H9 (cell line): Measurements from ENCODE around the gene DLX5. TPM values are rescaled to one million over a fixed set of nuclear protein-coding genes. Genes with fewer than 3 reads are reported as not detected.

ENCODE experiments used
- DNase-seq: peaks from one replicate; pipeline ENCODE4 v3.0.0-alpha.2; 2017
- H2AFZ ChIP-seq: one replicate; pipeline ENCODE4 v1.6.1; 2013; ENCODE audit warnings: mild to moderate bottlenecking, low read length, control low read depth, moderate library complexity
- H2AK5ac ChIP-seq: 2 replicates; pipeline ENCODE4 v1.6.1; 2013; ENCODE audit warnings: low read length, control low read depth, mixed read lengths; ENCODE audit not compliant: insufficient read length
- H2BK120ac ChIP-seq: one replicate; pipeline ENCODE4 v1.6.1; 2013; ENCODE audit warnings: low read depth, mild to moderate bottlenecking, low read length, control low read depth, inconsistent platforms; ENCODE audit not compliant: poor library complexity, severe bottlenecking
- H2BK12ac ChIP-seq: 2 replicates; pipeline ENCODE4 v1.6.1; 2013; ENCODE audit warnings: low read length, control low read depth, mixed read lengths, low read depth; ENCODE audit not compliant: insufficient read length
- H2BK15ac ChIP-seq: 2 replicates; pipeline ENCODE4 v1.6.1; 2013; ENCODE audit warnings: low read depth, low read length, control low read depth
- H2BK20ac ChIP-seq: one replicate; pipeline ENCODE4 v1.6.1; 2013; ENCODE audit warnings: low read depth, mild to moderate bottlenecking, low read length, control low read depth, inconsistent platforms; ENCODE audit not compliant: poor library complexity, severe bottlenecking
- H2BK5ac ChIP-seq: 2 replicates; pipeline ENCODE4 v1.6.1; 2013; ENCODE audit warnings: low read length, control low read depth, mixed read lengths; ENCODE audit not compliant: insufficient read length
- H3K14ac ChIP-seq: 2 replicates; pipeline ENCODE4 v1.6.1; 2013; ENCODE audit warnings: low read length, control low read depth; ENCODE audit not compliant: insufficient read depth
- H3K18ac ChIP-seq: 2 replicates; pipeline ENCODE4 v1.6.1; 2013; ENCODE audit warnings: low read depth, mild to moderate bottlenecking, mixed read lengths, low read length, control low read depth; ENCODE audit not compliant: insufficient read length
- H3K23ac ChIP-seq: 2 replicates; pipeline ENCODE4 v1.6.1; 2013; ENCODE audit warnings: low read length, control low read depth, mixed read lengths, low read depth; ENCODE audit not compliant: insufficient read length
- H3K23me2 ChIP-seq: 2 replicates; pipeline ENCODE4 v1.6.1; 2013; ENCODE audit warnings: low read depth, mild to moderate bottlenecking, mixed read lengths, low read length, control low read depth; ENCODE audit not compliant: insufficient read length, poor library complexity, severe bottlenecking
- H3K27ac ChIP-seq: 2 replicates; pipeline ENCODE4 v1.5.1; 2013; ENCODE audit warnings: low read length, control low read depth, mixed read lengths, low read depth; ENCODE audit not compliant: insufficient read length
- H3K27me3 ChIP-seq: 2 replicates; pipeline ENCODE4 v1.6.1; 2013; ENCODE audit warnings: low read length, control low read depth, inconsistent platforms; ENCODE audit not compliant: insufficient read depth
- H3K4ac ChIP-seq: 2 replicates; pipeline ENCODE4 v1.6.1; 2013; ENCODE audit warnings: low read depth, mild to moderate bottlenecking, control low read depth, inconsistent platforms, low read length, moderate library complexity
- H3K4me1 ChIP-seq: 2 replicates; pipeline ENCODE4 v1.6.1; 2013; ENCODE audit warnings: low read length, control low read depth, inconsistent platforms; ENCODE audit not compliant: insufficient read depth
- H3K4me2 ChIP-seq: 2 replicates; pipeline ENCODE4 v1.6.1; 2013; ENCODE audit warnings: low read length, control low read depth, mixed read lengths; ENCODE audit not compliant: insufficient read length, insufficient read depth
- H3K56ac ChIP-seq: 2 replicates; pipeline ENCODE4 v1.6.1; 2013; ENCODE audit warnings: low read depth, mild to moderate bottlenecking, mixed read lengths, low read length, control low read depth; ENCODE audit not compliant: insufficient read length
- H3K79me1 ChIP-seq: 2 replicates; pipeline ENCODE4 v1.6.1; 2013; ENCODE audit warnings: low read depth, mild to moderate bottlenecking, moderate library complexity, low read length, control low read depth, inconsistent platforms; ENCODE audit not compliant: insufficient read depth, poor library complexity, severe bottlenecking
- H3K79me2 ChIP-seq: 2 replicates; pipeline ENCODE4 v1.6.1; 2013; ENCODE audit warnings: low read length, control low read depth, inconsistent platforms; ENCODE audit not compliant: insufficient read depth
- H3K9ac ChIP-seq: 2 replicates; pipeline ENCODE4 v1.6.1; 2013; ENCODE audit warnings: low read length, control low read depth, mixed read lengths; ENCODE audit not compliant: insufficient read length; ENCODE audit errors: extremely low read depth
- H3K9me3 ChIP-seq: one replicate; pipeline ENCODE4 v1.6.1; 2013; ENCODE audit warnings: low read depth, low read length, inconsistent platforms; ENCODE audit not compliant: control insufficient read depth
- H3T11ph ChIP-seq: one replicate; pipeline ENCODE4 v1.6.1; 2013; ENCODE audit warnings: mild to moderate bottlenecking, low read length, control low read depth, inconsistent platforms
- H4K20me1 ChIP-seq: one replicate; pipeline ENCODE4 v1.6.1; 2013; ENCODE audit not compliant: control insufficient read depth, insufficient read length, insufficient read depth
- H4K5ac ChIP-seq: 2 replicates; pipeline ENCODE4 v1.6.1; 2013; ENCODE audit warnings: low read depth, mild to moderate bottlenecking, mixed read lengths, low read length, control low read depth; ENCODE audit not compliant: insufficient read length
- H4K8ac ChIP-seq: replicated peaks from 2 replicates; pipeline ENCODE4 v1.6.1; 2013; ENCODE audit warnings: low read length, control low read depth, mixed read lengths, low read depth; ENCODE audit not compliant: insufficient read length
- H4K91ac ChIP-seq: 2 replicates; pipeline ENCODE4 v1.6.1; 2013; ENCODE audit warnings: low read depth, mild to moderate bottlenecking, moderate library complexity, mixed read lengths, low read length, control low read depth; ENCODE audit not compliant: insufficient read length
- H3K27ac Mint-ChIP-seq, 3 experiments: 2 replicates in 2 of 3; 3 replicates in 1 of 3; pipeline ENCODE4 v1.8.0; 2020 to 2021; ENCODE audit warnings: mixed read lengths in 3 of 3, mild to moderate bottlenecking in 1 of 3, moderate library complexity in 1 of 3
- H3K27me3 Mint-ChIP-seq: 2 replicates; pipeline ENCODE4 v1.8.0; 2021; ENCODE audit warnings: low read depth, mild to moderate bottlenecking, moderate library complexity, mixed read lengths
- H3K36me3 Mint-ChIP-seq, 3 experiments: 2 replicates in 2 of 3; 3 replicates in 1 of 3; pipeline ENCODE4 v1.8.0; 2020 to 2021; ENCODE audit warnings: low read depth in 3 of 3, mixed read lengths in 3 of 3; ENCODE audit not compliant: insufficient read depth in 1 of 3
- H3K4me1 Mint-ChIP-seq, 2 experiments: 2 replicates each; pipeline ENCODE4 v1.8.0; 2020; ENCODE audit warnings: mixed read lengths in 2 of 2
- H3K4me3 Mint-ChIP-seq, 2 experiments: 2 replicates in 1 of 2; 3 replicates in 1 of 2; pipeline ENCODE4 v1.8.0; 2020 to 2021; ENCODE audit warnings: mild to moderate bottlenecking in 2 of 2, mixed read lengths in 2 of 2, moderate library complexity in 1 of 2
- H3K9me3 Mint-ChIP-seq, 2 experiments: 2 replicates in 1 of 2; 3 replicates in 1 of 2; pipeline ENCODE4 v1.8.0; 2020; ENCODE audit warnings: mild to moderate bottlenecking in 2 of 2, mixed read lengths in 2 of 2, moderate library complexity in 1 of 2
- WGBS: extraction: QIAGEN DNeasy Blood & Tissue Kit; methylation state at CpG from one replicate; pipeline ENCODE4 v1.1.7; 2013; ENCODE audit warnings: missing lambda C conversion rate, low lambda C conversion rate, mixed read lengths; ENCODE audit not compliant: insufficient read length; ENCODE audit errors: extremely low coverage; 5-methylcytosine and 5-hydroxymethylcytosine counted together
- total RNA-seq: library from RNA; stranded (reverse); gene quantifications from 2 replicates; pipeline ENCODE4 v1.2.1, GENCODE V29; 2021
- TF ChIP-seq, protein P1 (sequence below): fragments of 200-600 bp; sonication (generic); conservative IDR thresholded peaks from 3 replicates; pipeline ENCODE4 v1.8.0; 2021; ENCODE audit warnings: antibody characterized with exemption, mild to moderate bottlenecking

The DLX5 gene
- total RNA-seq, 1 experiment from 2014 or later = 0.22 TPM

DNA sequence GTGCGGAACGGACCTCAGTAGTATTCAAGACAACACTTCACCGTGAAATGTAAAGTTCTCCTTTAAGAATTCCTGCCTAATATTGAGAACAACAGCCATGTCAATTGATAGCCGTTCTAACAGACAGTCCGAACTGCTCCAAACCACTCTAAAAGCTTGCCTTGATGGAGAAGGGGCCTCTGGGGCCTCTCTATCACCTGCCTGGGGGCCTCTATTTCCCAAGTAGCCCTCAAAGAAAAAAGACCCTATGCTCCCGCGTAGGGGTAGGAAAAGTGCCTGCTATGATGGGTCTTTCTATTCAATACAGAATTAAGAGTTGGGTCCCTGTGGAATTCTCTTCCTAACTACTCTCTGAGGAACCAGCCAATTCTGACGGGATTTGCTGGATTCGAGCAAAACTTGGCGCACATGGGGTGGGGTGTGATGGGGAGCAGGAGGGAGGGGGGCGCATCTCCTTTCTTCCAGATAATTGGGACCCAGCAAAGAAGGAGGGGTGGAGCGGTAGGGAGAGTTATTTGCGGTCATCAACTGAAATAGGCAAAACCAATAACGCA is 27.6 kb downstream of the DLX5 start:
- TF ChIP-seq, protein P1, sequence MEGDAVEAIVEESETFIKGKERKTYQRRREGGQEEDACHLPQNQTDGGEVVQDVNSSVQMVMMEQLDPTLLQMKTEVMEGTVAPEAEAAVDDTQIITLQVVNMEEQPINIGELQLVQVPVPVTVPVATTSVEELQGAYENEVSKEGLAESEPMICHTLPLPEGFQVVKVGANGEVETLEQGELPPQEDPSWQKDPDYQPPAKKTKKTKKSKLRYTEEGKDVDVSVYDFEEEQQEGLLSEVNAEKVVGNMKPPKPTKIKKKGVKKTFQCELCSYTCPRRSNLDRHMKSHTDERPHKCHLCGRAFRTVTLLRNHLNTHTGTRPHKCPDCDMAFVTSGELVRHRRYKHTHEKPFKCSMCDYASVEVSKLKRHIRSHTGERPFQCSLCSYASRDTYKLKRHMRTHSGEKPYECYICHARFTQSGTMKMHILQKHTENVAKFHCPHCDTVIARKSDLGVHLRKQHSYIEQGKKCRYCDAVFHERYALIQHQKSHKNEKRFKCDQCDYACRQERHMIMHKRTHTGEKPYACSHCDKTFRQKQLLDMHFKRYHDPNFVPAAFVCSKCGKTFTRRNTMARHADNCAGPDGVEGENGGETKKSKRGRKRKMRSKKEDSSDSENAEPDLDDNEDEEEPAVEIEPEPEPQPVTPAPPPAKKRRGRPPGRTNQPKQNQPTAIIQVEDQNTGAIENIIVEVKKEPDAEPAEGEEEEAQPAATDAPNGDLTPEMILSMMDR = no peak
- H2BK15ac ChIP-seq = no peak overlapping the region
- H3K4me1 ChIP-seq = no peaks in the 10 kb centered on the region; the same call in 1 of the 2 replicates
- no peak overlapping the region for H2AFZ ChIP-seq
- H3K4me2 ChIP-seq = no peak overlapping the region
- no peaks in the 10 kb centered on the region for H3K9me3 ChIP-seq
- H3K79me1 ChIP-seq = no peaks in the 10 kb centered on the region
- no peak overlapping the region for H3K14ac ChIP-seq
- no peak overlapping the region for H2BK12ac ChIP-seq
- no peak overlapping the region for H4K5ac ChIP-seq
- Mint-ChIP-seq H3K4me1 (peaks cover 47 to 76% of the 10 kb centered on the region in 2 experiments), H3K4me3 (peak overlapping the region in 1 of 2 experiments; percentile 47; a peak in 2 of 5 replicates), H3K27ac (no peak overlapping the region; a peak in 1 of 7 replicates), H3K27me3 (peaks cover 100% of the 10 kb centered on the region), H3K9me3 (peaks cover 0 to 22% of the 10 kb centered on the region in 2 experiments; a peak in 4 of 5 replicates), H3K36me3 (no peaks in the 10 kb centered on the region)
- H3K18ac ChIP-seq = no peak overlapping the region
- H3K9ac ChIP-seq = no peak overlapping the region
- no peaks in the 10 kb centered on the region for H3K79me2 ChIP-seq
- H3T11ph ChIP-seq = no peak overlapping the region
- DNase-seq = no peak
- no CpG with 5 or more reads among the region's 14 CpGs for WGBS
- H4K20me1 ChIP-seq = no peaks in the 10 kb centered on the region
- H3K23me2 ChIP-seq = peaks cover 9% of the 10 kb centered on the region
- H4K8ac ChIP-seq = no peak overlapping the region
- H2BK20ac ChIP-seq = no peak overlapping the region
- H2AK5ac ChIP-seq = no peak overlapping the region
- no peak overlapping the region for H3K23ac ChIP-seq
- H2BK120ac ChIP-seq = no peak overlapping the region
- H2BK5ac ChIP-seq = no peak overlapping the region
- H3K56ac ChIP-seq = no peak overlapping the region
- H4K91ac ChIP-seq = no peak overlapping the region
- peaks cover 89% of the 10 kb centered on the region for H3K27me3 ChIP-seq
- H3K27ac ChIP-seq = no peak overlapping the region
- no peak overlapping the region for H3K4ac ChIP-seq
